DOHH2 (cell line): Measurements from ENCODE around the gene ATP2B2.

Experiments used
- EZH2phosphoT487 ChIP-seq: fragments of 200-600 bp; sonication (generic); IDR thresholded peaks from 2 replicates; pipeline ENCODE4 v1.6.1; 2017; ENCODE audit warnings: borderline replicate concordance, mild to moderate bottlenecking, antibody characterized with exemption, low read length, moderate library complexity, mixed read lengths
- TF ChIP-seq, protein P1 (sequence below): fragments of 200-600 bp; sonication (generic); IDR thresholded peaks from one replicate; pipeline ENCODE4 v1.5.1; 2014; ENCODE audit warnings: antibody characterized with exemption, mild to moderate bottlenecking, low read depth, low read length; ENCODE audit not compliant: poor library complexity, severe bottlenecking

DNA sequence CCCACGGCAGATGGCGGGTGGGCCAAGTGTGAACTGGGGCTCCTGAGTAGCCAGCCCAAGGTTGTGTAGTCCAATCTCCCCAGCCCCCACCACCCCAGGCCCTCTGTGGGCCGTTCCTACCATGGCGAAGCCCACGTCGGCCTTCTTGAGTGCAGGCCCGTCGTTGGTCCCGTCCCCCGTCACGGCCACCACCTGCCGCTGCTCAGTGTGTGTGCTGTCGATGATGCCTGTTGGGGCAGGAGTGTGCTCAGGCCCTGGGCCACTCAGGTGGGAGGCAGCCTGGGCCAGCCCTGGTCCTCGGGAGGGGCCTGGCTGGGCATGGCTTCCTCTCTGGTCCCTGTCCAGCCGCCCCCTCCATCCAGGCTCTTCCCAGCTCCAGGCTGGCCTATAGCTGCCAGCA is 159.5 kb downstream of the ATP2B2 start:
- TF ChIP-seq, protein P1, sequence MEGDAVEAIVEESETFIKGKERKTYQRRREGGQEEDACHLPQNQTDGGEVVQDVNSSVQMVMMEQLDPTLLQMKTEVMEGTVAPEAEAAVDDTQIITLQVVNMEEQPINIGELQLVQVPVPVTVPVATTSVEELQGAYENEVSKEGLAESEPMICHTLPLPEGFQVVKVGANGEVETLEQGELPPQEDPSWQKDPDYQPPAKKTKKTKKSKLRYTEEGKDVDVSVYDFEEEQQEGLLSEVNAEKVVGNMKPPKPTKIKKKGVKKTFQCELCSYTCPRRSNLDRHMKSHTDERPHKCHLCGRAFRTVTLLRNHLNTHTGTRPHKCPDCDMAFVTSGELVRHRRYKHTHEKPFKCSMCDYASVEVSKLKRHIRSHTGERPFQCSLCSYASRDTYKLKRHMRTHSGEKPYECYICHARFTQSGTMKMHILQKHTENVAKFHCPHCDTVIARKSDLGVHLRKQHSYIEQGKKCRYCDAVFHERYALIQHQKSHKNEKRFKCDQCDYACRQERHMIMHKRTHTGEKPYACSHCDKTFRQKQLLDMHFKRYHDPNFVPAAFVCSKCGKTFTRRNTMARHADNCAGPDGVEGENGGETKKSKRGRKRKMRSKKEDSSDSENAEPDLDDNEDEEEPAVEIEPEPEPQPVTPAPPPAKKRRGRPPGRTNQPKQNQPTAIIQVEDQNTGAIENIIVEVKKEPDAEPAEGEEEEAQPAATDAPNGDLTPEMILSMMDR = no peak
- TF ChIP-seq EZH2phosphoT487 = no peak
